ENCODE measurements around the gene KIF5A. TPM values are rescaled to one million over a fixed set of nuclear protein-coding genes. Genes with fewer than 3 reads are reported as not detected.

The KIF5A gene
- total RNA-seq, 4 donors from 2014 or later, result 1.9 to 4.8 (median 2.9) TPM

DNA sequence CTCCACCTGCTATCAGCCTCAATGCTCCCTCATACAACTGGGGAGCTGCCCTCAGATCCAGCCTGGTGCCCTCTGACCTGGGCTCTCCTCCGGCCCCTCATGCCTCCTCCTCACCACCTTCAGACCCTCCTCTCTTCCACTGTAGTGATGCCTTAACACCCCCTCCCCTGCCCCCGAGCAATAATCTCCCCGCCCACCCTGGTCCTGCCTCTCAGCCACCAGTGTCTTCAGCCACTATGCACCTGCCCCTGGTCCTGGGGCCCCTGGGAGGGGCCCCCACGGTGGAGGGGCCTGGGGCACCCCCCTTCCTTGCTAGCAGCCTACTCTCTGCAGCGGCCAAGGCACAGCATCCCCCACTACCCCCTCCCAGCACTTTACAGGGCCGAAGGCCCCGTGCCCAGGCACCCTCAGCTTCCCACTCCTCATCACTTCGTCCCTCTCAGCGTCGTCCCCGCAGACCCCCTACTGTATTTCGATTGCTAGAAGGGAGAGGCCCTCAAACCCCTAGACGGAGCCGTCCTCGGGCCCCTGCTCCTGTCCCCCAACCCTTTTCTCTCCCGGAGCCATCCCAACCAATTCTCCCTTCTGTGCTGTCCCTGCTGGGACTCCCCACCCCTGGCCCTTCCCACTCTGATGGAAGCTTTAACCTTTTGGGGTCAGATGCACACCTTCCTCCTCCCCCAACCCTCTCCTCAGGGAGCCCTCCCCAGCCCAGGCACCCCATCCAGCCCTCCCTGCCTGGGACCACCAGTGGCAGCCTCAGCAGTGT lies 24.0 kb upstream of the KIF5A start:
- DNase-seq (ENCODE audit: low spot score in 2 of 2), result no peak
- TF ChIP-seq, protein P1, sequence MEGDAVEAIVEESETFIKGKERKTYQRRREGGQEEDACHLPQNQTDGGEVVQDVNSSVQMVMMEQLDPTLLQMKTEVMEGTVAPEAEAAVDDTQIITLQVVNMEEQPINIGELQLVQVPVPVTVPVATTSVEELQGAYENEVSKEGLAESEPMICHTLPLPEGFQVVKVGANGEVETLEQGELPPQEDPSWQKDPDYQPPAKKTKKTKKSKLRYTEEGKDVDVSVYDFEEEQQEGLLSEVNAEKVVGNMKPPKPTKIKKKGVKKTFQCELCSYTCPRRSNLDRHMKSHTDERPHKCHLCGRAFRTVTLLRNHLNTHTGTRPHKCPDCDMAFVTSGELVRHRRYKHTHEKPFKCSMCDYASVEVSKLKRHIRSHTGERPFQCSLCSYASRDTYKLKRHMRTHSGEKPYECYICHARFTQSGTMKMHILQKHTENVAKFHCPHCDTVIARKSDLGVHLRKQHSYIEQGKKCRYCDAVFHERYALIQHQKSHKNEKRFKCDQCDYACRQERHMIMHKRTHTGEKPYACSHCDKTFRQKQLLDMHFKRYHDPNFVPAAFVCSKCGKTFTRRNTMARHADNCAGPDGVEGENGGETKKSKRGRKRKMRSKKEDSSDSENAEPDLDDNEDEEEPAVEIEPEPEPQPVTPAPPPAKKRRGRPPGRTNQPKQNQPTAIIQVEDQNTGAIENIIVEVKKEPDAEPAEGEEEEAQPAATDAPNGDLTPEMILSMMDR (IDR thresholded peaks at IDR 0.05), result no peak
- TF ChIP-seq EP300 (IDR thresholded peaks at IDR 0.05) (no peak), POLR2A (IDR thresholded peaks at IDR 0.05) (no peak)
- Histone ChIP-seq H3K36me3 (peaks cover 0 to 67% (median 7%) of the 10 kb centered on the region in 3 donors), H3K4me3 (no peak overlapping the region), H3K9me3 (no peaks in the 10 kb centered on the region), H3K27ac (peak overlapping the region in 2 of 4 donors; percentile 95 to 100), H3K4me1 (peaks cover 0 to 55% (median 39%) of the 10 kb centered on the region in 4 donors), H3K27me3 (no peaks in the 10 kb centered on the region)
- WGBS, 2 donors, result 73 to 75% methylated on average over 16 of the region's 16 CpGs

DNA sequence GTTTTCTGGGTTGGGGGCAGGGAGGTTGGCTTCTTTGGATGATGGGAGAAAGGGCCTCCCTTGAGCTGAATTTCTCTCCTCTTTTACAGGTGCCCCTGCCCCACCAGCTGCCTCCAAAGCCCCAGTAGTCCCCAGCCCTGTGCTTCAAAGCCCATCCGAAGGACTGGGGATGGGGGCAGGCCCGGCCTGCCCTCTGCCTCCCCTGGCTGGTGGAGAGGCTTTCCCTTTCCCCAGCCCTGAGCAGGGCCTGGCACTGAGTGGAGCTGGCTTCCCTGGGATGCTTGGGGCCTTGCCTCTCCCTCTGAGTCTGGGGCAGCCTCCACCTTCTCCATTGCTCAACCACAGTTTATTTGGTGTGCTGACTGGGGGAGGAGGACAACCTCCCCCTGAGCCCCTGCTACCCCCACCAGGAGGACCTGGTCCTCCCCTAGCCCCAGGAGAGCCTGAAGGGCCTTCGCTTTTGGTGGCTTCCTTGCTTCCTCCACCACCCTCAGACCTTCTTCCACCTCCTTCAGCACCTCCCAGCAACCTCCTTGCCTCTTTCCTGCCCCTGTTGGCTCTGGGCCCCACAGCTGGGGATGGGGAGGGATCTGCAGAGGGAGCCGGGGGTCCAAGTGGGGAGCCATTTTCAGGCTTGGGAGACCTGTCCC lies 23.2 kb upstream of the KIF5A start:
- H3K4me1 ChIP-seq, result peaks cover 0 to 47% (median 32%) of the 10 kb centered on the region in 4 donors
- WGBS, 2 donors, result 75 to 91% methylated on average over 4 of the region's 4 CpGs
- H3K27me3 ChIP-seq, result no peaks in the 10 kb centered on the region
- no peaks in the 10 kb centered on the region for H3K9me3 ChIP-seq
- no peak overlapping the region for H3K4me3 ChIP-seq
- peak overlapping the region in 1 of 4 donors; percentile 35 for H3K27ac ChIP-seq
- peaks cover 0 to 75% (median 15%) of the 10 kb centered on the region in 3 donors for H3K36me3 ChIP-seq
- TF ChIP-seq EP300 (IDR thresholded peaks at IDR 0.05), result no peak
- TF ChIP-seq, protein P1 (IDR thresholded peaks at IDR 0.05), result no peak
- no peak for TF ChIP-seq POLR2A (IDR thresholded peaks at IDR 0.05)
- no peak for DNase-seq (ENCODE audit: low spot score in 2 of 2)

DNA sequence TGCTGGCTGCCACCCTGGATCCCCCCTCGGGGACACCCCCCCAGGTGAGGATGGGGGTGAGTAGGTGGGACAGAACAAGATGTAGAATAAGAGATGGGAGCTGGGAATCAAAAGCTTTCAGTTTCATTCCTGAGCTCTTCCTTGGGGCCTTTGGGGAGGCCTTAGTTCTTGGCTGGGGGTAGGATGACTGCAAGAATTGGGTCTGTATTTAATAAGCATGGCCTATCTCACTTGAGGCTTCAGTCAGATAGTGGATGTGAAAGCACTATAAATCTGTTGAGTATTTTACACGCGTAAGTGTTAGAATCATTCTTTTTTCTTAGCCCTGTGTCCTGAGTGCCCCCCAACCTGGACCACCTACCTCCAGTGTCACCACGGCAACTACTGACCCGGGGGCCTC lies 22.7 kb upstream of the KIF5A start:
- Histone ChIP-seq H3K27me3 (no peaks in the 10 kb centered on the region), H3K27ac (no peak overlapping the region), H3K4me1 (peaks cover 0 to 41% (median 26%) of the 10 kb centered on the region in 4 donors), H3K36me3 (peaks cover 0 to 81% (median 16%) of the 10 kb centered on the region in 3 donors), H3K4me3 (no peak overlapping the region), H3K9me3 (no peaks in the 10 kb centered on the region)
- WGBS, 2 donors, result 79 to 84% methylated on average over 5 of the region's 5 CpGs
- DNase-seq (ENCODE audit: low spot score in 2 of 2), result no peak
- TF ChIP-seq, protein P1 (IDR thresholded peaks at IDR 0.05), result no peak
- TF ChIP-seq EP300 (IDR thresholded peaks at IDR 0.05) (no peak), POLR2A (IDR thresholded peaks at IDR 0.05) (no peak)

DNA sequence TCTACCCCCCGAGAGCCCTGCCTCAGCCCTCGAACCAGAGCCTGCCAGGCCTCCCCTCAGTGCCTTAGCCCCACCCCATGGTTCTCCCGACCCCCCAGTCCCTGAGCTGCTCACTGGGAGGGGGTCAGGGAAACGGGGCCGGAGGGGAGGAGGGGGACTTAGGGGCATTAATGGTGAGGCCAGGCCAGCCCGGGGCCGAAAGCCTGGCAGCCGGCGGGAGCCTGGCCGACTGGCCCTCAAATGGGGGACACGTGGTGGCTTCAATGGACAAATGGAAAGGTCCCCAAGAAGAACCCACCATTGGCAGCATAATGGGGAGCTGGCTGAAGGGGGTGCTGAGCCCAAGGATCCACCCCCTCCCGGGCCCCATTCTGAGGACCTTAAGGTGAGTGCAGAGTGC lies 21.7 kb upstream of the KIF5A start:
- no peaks in the 10 kb centered on the region for H3K27me3 ChIP-seq
- H3K36me3 ChIP-seq, result peaks cover 0 to 91% (median 22%) of the 10 kb centered on the region in 3 donors
- H3K4me1 ChIP-seq, result peaks cover 0 to 38% (median 25%) of the 10 kb centered on the region in 4 donors
- no peaks in the 10 kb centered on the region for H3K9me3 ChIP-seq
- no peak overlapping the region for H3K27ac ChIP-seq
- TF ChIP-seq POLR2A (IDR thresholded peaks at IDR 0.05), result no peak
- TF ChIP-seq, protein P1 (IDR thresholded peaks at IDR 0.05), result no peak
- no peak for TF ChIP-seq EP300 (IDR thresholded peaks at IDR 0.05)
- no peak overlapping the region for H3K4me3 ChIP-seq
- WGBS, 2 donors, result 69 to 83% methylated on average over 11 to 12 of the region's 12 CpGs
- no peak for DNase-seq (ENCODE audit: low spot score in 2 of 2)
